Thymus (tissue), 11 donors: Measurements from ENCODE around the gene BNC1. TPM values are rescaled to one million over a fixed set of nuclear protein-coding genes. Genes with fewer than 3 reads are reported as not detected.
"Not testable (repeated sequence)": the region's sequence is repeated elsewhere in the genome, so short reads cannot be mapped to it uniquely, and the experiment has no call there.

Source experiments
- DNase-seq, 9 donors: peaks; one replicate each; pipeline ENCODE4 v3.0.0-alpha.2; 2013; ENCODE audit warnings: low spot score in 9 of 9, low read depth in 6 of 9, missing footprints in 1 of 9
- H3K27ac ChIP-seq, 2 donors: one replicate each; pipeline ENCODE4 v1.5.1; 2013; ENCODE audit warnings: control low read depth in 1 of 2, low read depth in 1 of 2, low read length in 1 of 2, mild to moderate bottlenecking in 1 of 2, moderate library complexity in 1 of 2
- H3K27me3 ChIP-seq, 2 donors: one replicate each; pipeline ENCODE4 v1.5.1; 2013; ENCODE audit warnings: low read length in 1 of 2; ENCODE audit not compliant: control insufficient read depth in 2 of 2, insufficient read depth in 1 of 2
- H3K36me3 ChIP-seq, 2 donors: one replicate each; pipeline ENCODE4 v1.5.1; 2013; ENCODE audit warnings: low read length in 1 of 2, mild to moderate bottlenecking in 1 of 2, moderate library complexity in 1 of 2; ENCODE audit not compliant: control insufficient read depth in 2 of 2, insufficient read depth in 2 of 2
- H3K4me1 ChIP-seq, 2 donors: one replicate each; pipeline ENCODE4 v1.5.1; 2013; ENCODE audit warnings: low read length in 2 of 2; ENCODE audit not compliant: control insufficient read depth in 2 of 2, insufficient read depth in 2 of 2
- H3K4me3 ChIP-seq, 2 donors: one replicate each; pipeline ENCODE4 v1.5.1; 2013; ENCODE audit warnings: low read length in 2 of 2, control low read depth in 1 of 2, mild to moderate bottlenecking in 1 of 2
- H3K9me3 ChIP-seq, 2 donors: one replicate each; pipeline ENCODE4 v1.5.1; 2013; ENCODE audit warnings: low read length in 1 of 2, mild to moderate bottlenecking in 1 of 2; ENCODE audit not compliant: control insufficient read depth in 2 of 2, insufficient read depth in 1 of 2
- WGBS: extraction: QIAGEN DNeasy Blood & Tissue Kit; methylation state at CpG from one replicate; pipeline ENCODE4 v1.1.7; 2013; 5-methylcytosine and 5-hydroxymethylcytosine counted together
- polyA plus RNA-seq: library from polyadenylated mRNA; stranded (reverse); fragments of 200-250 nt; gene quantifications from one replicate; pipeline ENCODE4 v1.2.3, GENCODE V29; 2013
- total RNA-seq: library from RNA; stranded (reverse); fragments of 120-200 nt; gene quantifications from one replicate; pipeline ENCODE4 v1.2.4, GENCODE V29; 2013
- donor health status: healthy.

BNC1 gene
- total and polyA plus RNA-seq, 2 donors = 1.7 to 6.8 TPM

DNA sequence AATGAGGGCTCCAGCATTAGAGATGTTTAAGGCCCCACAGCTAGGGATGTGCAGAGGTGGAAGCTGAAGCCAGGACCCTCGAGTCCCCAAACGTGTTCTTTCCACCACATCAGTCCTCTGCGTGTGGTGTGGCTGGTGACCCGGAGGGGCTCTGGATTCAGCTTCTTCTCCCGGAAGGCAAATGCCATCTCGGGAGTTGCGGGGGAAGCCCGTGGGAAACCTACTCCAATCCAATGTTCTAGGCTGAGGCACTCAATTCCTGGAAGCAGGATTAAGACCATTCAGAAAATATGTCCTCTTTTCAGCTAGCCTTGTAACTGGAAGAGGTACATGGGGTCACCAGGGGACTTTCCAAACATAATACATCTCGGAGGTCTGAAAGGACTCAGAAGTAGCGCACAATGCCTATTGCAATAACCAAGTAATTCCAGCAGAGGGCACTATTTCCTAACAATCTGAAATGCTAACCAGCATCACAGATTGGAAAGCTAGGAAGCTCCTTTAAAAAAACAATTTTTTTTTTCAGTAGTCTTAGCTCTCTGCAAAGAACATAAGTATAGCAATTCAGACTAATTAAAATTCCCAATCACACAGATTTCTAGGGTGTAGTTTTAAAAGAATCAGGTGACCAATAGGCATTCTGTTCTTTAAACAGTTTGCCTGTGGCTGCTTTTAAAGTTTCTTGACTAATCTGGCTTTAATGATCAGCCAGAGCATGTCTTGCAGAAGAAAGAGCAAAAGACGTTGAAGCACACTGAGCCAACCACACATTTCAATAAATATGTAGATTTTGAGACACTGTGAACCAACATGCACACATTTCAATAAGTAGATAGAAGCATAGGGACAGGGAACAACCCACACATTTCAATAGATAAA lies 36.1 kb downstream of the BNC1 start:
- Histone ChIP-seq H3K27ac (no peak overlapping the region), H3K36me3 (no peaks in the 10 kb centered on the region), H3K27me3 (peaks cover 0 to 4% of the 10 kb centered on the region in 2 donors), H3K9me3 (no peaks in the 10 kb centered on the region), H3K4me1 (no peaks in the 10 kb centered on the region), H3K4me3 (no peak overlapping the region)
- WGBS = 46% methylated on average over 11 of the region's 11 CpGs
- DNase-seq = peak; percentile 14 to 72 (median 40)

DNA sequence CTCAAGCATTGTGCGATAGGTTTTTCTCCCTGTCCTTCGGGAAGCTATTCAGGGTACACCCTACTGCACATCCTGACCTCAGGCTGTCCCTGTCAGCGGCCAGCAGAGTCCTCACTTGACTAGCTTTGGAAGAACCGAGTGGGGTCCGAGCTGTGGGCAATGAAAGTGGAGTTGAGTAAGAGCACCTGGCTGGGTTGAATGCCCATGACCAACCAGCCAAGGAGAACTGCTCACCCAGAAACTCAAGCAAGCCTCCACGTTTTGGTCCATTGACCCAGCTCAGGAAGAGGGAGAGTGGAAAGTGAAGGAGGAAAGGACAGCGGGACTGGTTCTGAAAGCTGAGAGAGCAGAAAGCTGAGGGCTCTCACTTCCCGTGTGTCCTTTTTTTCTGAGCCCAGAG lies 40.8 kb downstream of the BNC1 start:
- Histone ChIP-seq H3K4me3 (no peak overlapping the region), H3K27ac (no peak overlapping the region), H3K27me3 (peaks cover 0 to 4% of the 10 kb centered on the region in 2 donors), H3K9me3 (no peaks in the 10 kb centered on the region), H3K36me3 (no peaks in the 10 kb centered on the region), H3K4me1 (no peaks in the 10 kb centered on the region)
- no peak for DNase-seq
- WGBS = 80% methylated on average over 8 of the region's 8 CpGs

DNA sequence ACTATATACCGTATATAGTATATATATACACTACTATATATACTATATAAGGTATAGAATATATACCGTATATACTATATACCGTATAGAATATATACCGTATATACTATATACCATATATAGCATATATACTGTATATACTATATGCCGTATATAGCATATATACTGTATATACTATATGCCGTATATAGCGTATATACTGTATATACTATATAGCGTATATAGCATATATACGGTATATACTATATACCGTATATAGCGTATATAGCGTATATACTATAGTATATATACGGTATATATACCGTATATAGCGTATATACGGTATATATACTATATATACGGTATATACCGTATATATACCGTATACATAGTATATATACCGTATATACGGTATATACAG lies 54.2 kb downstream of the BNC1 start:
- no peak for DNase-seq
- WGBS = 97% methylated on average over 21 of the region's 21 CpGs
- Histone ChIP-seq H3K27me3 (no peaks in the 10 kb centered on the region), H3K4me3 (no peak overlapping the region), H3K36me3 (no peaks in the 10 kb centered on the region), H3K4me1 (no peaks in the 10 kb centered on the region), H3K27ac (no peak overlapping the region), H3K9me3 (no peaks in the 10 kb centered on the region)

DNA sequence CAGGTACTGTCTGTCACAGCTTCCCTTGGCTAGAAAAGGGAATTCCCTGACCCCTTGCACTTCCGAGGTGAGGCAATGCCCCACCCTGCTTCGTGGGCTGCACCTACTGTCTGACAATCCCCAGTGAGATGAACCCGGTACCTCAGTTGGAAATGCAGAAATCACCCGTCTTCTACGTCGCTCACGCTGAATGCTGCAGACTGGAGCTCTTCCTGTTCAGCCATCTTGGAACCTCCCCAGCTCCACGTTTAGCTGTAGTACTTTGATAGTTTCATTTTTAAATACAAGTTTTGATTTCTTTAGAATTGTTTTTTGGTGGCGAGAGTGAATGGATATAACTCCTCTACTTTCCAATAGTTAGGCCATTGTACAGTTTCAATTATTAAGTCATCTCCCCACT lies 59.0 kb downstream of the BNC1 start:
- DNase-seq = no peak
- 91% methylated on average over 9 of the region's 9 CpGs for WGBS
- Histone ChIP-seq H3K27me3 (no peaks in the 10 kb centered on the region), H3K9me3 (no peaks in the 10 kb centered on the region), H3K27ac (no peak overlapping the region), H3K4me1 (no peaks in the 10 kb centered on the region), H3K36me3 (no peaks in the 10 kb centered on the region), H3K4me3 (no peak overlapping the region)

DNA sequence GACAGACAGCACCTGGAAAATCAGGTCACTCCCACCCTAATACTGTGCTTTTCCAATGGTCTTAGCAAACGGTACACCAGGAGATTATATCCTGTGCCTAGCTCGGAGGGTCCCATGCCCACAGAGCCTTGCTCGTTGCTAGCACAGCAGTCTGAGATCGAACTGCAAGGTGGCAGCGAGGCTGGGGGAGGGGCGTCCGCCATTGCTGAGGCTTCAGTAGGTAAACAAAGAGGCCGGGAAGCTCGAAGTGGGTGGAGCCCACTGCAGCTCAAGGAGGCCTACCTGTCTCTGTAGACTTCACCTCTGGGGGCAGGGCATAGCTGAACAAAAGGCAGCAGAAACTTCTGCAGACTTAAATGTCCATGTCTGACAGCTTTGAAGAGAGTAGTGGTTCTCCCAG lies 62.7 kb downstream of the BNC1 start:
- not testable (repeated sequence) for H3K4me1 ChIP-seq, H3K36me3 ChIP-seq, DNase-seq, H3K27me3 ChIP-seq, H3K4me3 ChIP-seq, H3K27ac ChIP-seq, H3K9me3 ChIP-seq
- WGBS = 95% methylated on average over 9 of the region's 9 CpGs

DNA sequence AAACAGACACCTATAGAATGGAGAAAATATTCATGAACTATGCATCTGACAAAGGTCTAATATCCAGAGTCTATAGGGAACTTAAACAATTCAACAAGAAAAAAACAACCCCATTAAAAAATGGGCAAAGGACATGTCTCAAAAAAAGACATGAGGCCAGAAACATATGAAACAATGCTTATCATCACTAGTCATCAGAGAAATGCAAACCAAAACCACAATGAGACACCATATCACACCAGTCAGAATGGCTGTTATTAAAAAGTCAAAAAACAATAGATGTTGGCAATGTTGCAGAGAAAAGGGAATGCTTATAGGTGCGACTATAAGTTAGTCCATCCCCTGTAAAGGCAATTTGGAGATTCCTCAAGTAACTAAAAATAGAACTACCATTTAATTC lies 65.4 kb downstream of the BNC1 start:
- H3K4me3 ChIP-seq = no peak overlapping the region
- 98% methylated on average over 1 of the region's 1 CpG for WGBS
- no peak overlapping the region for H3K27ac ChIP-seq
- H3K9me3 ChIP-seq = no peaks in the 10 kb centered on the region
- H3K4me1 ChIP-seq = no peaks in the 10 kb centered on the region
- H3K27me3 ChIP-seq = no peaks in the 10 kb centered on the region
- DNase-seq = no peak
- H3K36me3 ChIP-seq = no peaks in the 10 kb centered on the region

DNA sequence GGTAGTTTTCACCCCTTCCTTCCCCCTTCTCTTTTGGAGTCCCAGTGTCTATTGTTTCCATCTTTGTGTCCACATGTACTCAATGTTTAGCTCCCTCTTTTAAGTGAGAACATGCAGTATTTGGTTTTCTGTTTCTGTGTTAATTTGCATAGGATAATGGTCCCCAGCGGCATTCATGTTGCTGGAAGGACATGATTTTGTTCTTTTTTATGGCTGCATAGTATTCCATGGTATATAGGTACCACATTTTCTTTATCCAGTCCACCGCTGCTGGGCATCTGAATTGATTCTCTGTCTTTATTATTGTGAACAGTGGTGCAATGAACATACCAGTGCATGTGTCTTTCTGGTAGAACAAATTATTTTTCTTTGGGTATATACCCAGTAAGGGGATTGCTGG lies 69.2 kb downstream of the BNC1 start:
- H3K9me3 ChIP-seq = no peaks in the 10 kb centered on the region
- no peak for DNase-seq
- H3K4me1 ChIP-seq = no peaks in the 10 kb centered on the region
- H3K27ac ChIP-seq = no peak overlapping the region
- H3K27me3 ChIP-seq = no peaks in the 10 kb centered on the region
- no peak overlapping the region for H3K4me3 ChIP-seq
- WGBS = 98% methylated on average over 2 of the region's 2 CpGs
- no peaks in the 10 kb centered on the region for H3K36me3 ChIP-seq

DNA sequence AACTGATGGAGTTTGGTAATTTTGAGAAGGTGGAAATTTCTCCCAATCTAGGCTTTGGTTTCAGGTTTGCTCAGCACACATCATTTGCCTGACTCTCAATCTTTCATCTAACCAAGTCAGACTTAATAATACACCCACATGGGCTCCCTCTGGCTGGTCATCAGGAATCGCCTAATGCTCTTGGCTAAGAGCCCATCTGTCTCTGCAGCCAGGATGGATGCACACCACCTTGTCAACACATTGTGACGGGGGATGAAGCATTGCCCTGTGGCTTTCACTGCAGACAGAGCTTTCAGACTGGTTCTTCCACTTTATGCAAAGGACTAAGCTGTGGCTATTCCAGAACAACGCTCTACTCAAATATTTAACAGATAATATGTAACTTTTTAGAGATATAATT lies 73.8 kb downstream of the BNC1 start:
- H3K27me3 ChIP-seq = peaks cover 2 to 20% of the 10 kb centered on the region in 2 donors
- no peak for DNase-seq
- 82% methylated on average over 3 of the region's 3 CpGs for WGBS
- H3K4me3 ChIP-seq = no peak overlapping the region
- H3K4me1 ChIP-seq = peaks cover 6 to 8% of the 10 kb centered on the region in 2 donors
- no peaks in the 10 kb centered on the region for H3K9me3 ChIP-seq
- no peaks in the 10 kb centered on the region for H3K36me3 ChIP-seq
- H3K27ac ChIP-seq = no peak overlapping the region

DNA sequence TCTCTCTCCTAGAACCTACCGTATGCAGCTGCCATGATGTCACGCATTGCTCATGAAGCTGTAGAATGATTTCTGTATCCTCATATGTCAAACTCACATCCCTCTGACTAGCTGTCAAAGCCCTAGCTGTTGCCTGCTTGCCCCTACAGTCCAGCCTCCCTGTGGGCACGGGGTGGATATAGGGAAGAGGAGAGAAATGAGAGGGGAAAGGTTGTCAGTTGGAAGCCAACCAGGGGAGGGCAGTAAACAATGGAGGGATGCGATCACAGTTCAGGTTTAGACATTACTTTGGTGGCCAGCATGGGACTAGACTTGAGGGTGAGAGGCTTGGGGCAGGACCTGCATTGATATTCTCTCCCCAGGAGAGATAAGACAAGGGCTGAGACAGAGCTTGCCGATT lies 75.1 kb downstream of the BNC1 start:
- DNase-seq = no peak
- H3K4me3 ChIP-seq = no peak overlapping the region
- no peaks in the 10 kb centered on the region for H3K36me3 ChIP-seq
- H3K27me3 ChIP-seq = peaks cover 2 to 20% of the 10 kb centered on the region in 2 donors
- H3K9me3 ChIP-seq = no peaks in the 10 kb centered on the region
- no peak overlapping the region for H3K27ac ChIP-seq
- 92% methylated on average over 5 of the region's 5 CpGs for WGBS
- peaks cover 6 to 8% of the 10 kb centered on the region in 2 donors for H3K4me1 ChIP-seq
